SK-N-SH (cell line): ENCODE results near the gene ARCN1. TPM values are rescaled to one million over a fixed set of nuclear protein-coding genes. Genes with fewer than 3 reads are reported as not detected.

Experiments used
- CTCF ChIA-PET: fragments of 300-600, 350-600 bp; formaldehyde crosslinking; extraction: SDS; loops from one replicate; lab custom pipeline; 2021; lab: Yijun Ruan, JAX
- POLR2A ChIA-PET: fragments of 350-600 bp; sonication (Branson Sonifier 250); formaldehyde crosslinking; extraction: SDS; loops from one replicate; lab custom pipeline; 2020; ENCODE audit warnings: antibody characterized with exemption, inconsistent platforms; lab: Yijun Ruan, JAX
- DNase-seq: peaks from one replicate; pipeline ENCODE4 v3.0.0; 2012
- H2AFZ ChIP-seq: fragments of 200-600 bp; sonication (generic); 2 replicates; pipeline ENCODE4 v1.8.1; 2016; ENCODE audit warnings: antibody characterized with exemption, mild to moderate bottlenecking, low read depth
- H3F3A ChIP-seq: fragments of 200-600 bp; sonication (generic); replicated peaks from 2 replicates; pipeline ENCODE3; 2016; ENCODE audit warnings: antibody characterized with exemption, mild to moderate bottlenecking; ENCODE audit not compliant: insufficient read depth
- H3K27ac ChIP-seq, 2 experiments: fragments of 200-500 bp in 1 of 2; fragments of 200-600 bp in 1 of 2; sonication (Bioruptor generic) in 1 of 2; sonication (generic), shearing (Covaris generic) in 1 of 2; 2 replicates each; pipeline versions ENCODE4 v1.5.1 to v1.6.1; 2014 to 2016; ENCODE audit warnings: low read depth in 2 of 2, inconsistent platforms in 1 of 2, low read length in 1 of 2, mild to moderate bottlenecking in 1 of 2, mixed read lengths in 1 of 2
- H3K27me3 ChIP-seq: fragments of 200-600 bp; sonication (generic), shearing (Covaris generic); 2 replicates; pipeline ENCODE4 v1.6.1; 2016; ENCODE audit warnings: mixed run types; ENCODE audit not compliant: insufficient read depth
- H3K36me3 ChIP-seq, 2 experiments: fragments of 200-500 bp in 1 of 2; fragments of 200-600 bp in 1 of 2; sonication (Bioruptor generic) in 1 of 2; sonication (generic) in 1 of 2; replicated peaks in 1 of 2; 2 replicates each; pipeline versions ENCODE3 to v1.5.1; 2014 to 2016; ENCODE audit warnings: low read length in 1 of 2, mild to moderate bottlenecking in 1 of 2; ENCODE audit not compliant: insufficient read depth in 2 of 2, control insufficient read depth in 1 of 2
- H3K4me1 ChIP-seq, 2 experiments: fragments of 200-500 bp in 1 of 2; fragments of 200-600 bp in 1 of 2; sonication (Bioruptor generic) in 1 of 2; sonication (generic), shearing (Covaris generic) in 1 of 2; 2 replicates each; pipeline versions ENCODE4 v1.5.1 to v1.6.1; 2014 to 2016; ENCODE audit warnings: low read depth in 1 of 2, low read length in 1 of 2, mixed run types in 1 of 2; ENCODE audit not compliant: insufficient read depth in 2 of 2, control insufficient read depth in 1 of 2
- H3K4me2 ChIP-seq: fragments of 200-600 bp; sonication (generic), shearing (Covaris generic); 2 replicates; pipeline ENCODE4 v1.6.1; 2017; ENCODE audit warnings: mixed run types
- H3K4me3 ChIP-seq, 2 experiments: fragments of 200-500 bp in 1 of 2; fragments of 200-600 bp in 1 of 2; sonication (Bioruptor generic) in 1 of 2; sonication (generic), shearing (Covaris generic) in 1 of 2; 2 replicates each; pipeline versions ENCODE4 v1.5.1 to v1.8.1; 2014 to 2016; ENCODE audit warnings: low read depth in 2 of 2, inconsistent platforms in 1 of 2, low read length in 1 of 2, mild to moderate bottlenecking in 1 of 2, mixed read lengths in 1 of 2, moderate library complexity in 1 of 2
- H3K79me2 ChIP-seq: fragments of 200-600 bp; sonication (generic); 2 replicates; pipeline ENCODE4 v1.8.1; 2017; ENCODE audit warnings: mild to moderate bottlenecking; ENCODE audit not compliant: insufficient read depth
- H3K9ac ChIP-seq: fragments of 200-600 bp; sonication (generic); 2 replicates; pipeline ENCODE4 v1.6.1; 2017; ENCODE audit warnings: mixed run types
- H3K9me2 ChIP-seq: fragments of 200-600 bp; sonication (generic); 2 replicates; pipeline ENCODE4 v1.6.1; 2017; ENCODE audit warnings: mixed run types
- H3K9me3 ChIP-seq: fragments of 200-600 bp; sonication (generic); 2 replicates; pipeline ENCODE4 v1.6.1; 2017; ENCODE audit warnings: mixed run types, mild to moderate bottlenecking, moderate library complexity
- H4K20me1 ChIP-seq: fragments of 200-600 bp; sonication (generic); 2 replicates; pipeline ENCODE4 v1.6.1; 2017; ENCODE audit warnings: mild to moderate bottlenecking, mixed run types; ENCODE audit not compliant: insufficient read depth
- CHD2 ChIP-seq: fragments of 150-350 bp; IDR thresholded peaks from 2 replicates; pipeline ENCODE4 v1.6.1; 2018; ENCODE audit warnings: low read length; ENCODE audit not compliant: partially characterized antibody
- ELF1 ChIP-seq: IDR thresholded peaks from 2 replicates; pipeline ENCODE4 v1.4.0; 2012
- EP300 ChIP-seq, 2 experiments: IDR thresholded peaks; 2 replicates each; pipeline versions ENCODE4 v1.4.0 to v1.6.1; 2012; ENCODE audit warnings: borderline replicate concordance in 1 of 2, low read depth in 1 of 2, low read length in 1 of 2
- FOXM1 ChIP-seq: IDR thresholded peaks from 2 replicates; pipeline ENCODE4 v1.4.0; 2012; ENCODE audit warnings: low read depth, mild to moderate bottlenecking
- NRF1 ChIP-seq: IDR thresholded peaks from 2 replicates; pipeline ENCODE4 v1.6.1; 2012; ENCODE audit warnings: low read depth, mild to moderate bottlenecking, low read length
- RCOR1 ChIP-seq: fragments of 150-350 bp; IDR thresholded peaks from 2 replicates; pipeline ENCODE4 v1.6.1; 2017; ENCODE audit warnings: antibody characterized with exemption, low read length
- TAF1 ChIP-seq: IDR thresholded peaks from 2 replicates; pipeline ENCODE4 v1.6.1; 2012; ENCODE audit warnings: low read depth, mild to moderate bottlenecking, low read length, moderate library complexity, borderline replicate concordance
- YY1 ChIP-seq: IDR thresholded peaks from 2 replicates; pipeline ENCODE4 v1.4.0; 2012; ENCODE audit warnings: low read depth, mild to moderate bottlenecking
- WGBS: methylation state at CpG from one replicate; pipeline ENCODE4 v1.1.6; 2017; ENCODE audit warnings: low lambda C conversion rate; 5-methylcytosine and 5-hydroxymethylcytosine counted together
- polyA plus RNA-seq, 3 experiments: library from polyadenylated mRNA; depleted of rRNA; stranded (reverse); fragments of >200 nt; gene quantifications; 2 replicates each; pipeline ENCODE4 v1.2.3, GENCODE V29; 2012
- TF ChIP-seq, protein P1 (sequence below): IDR thresholded peaks from 2 replicates; pipeline ENCODE4; 2012
- TF ChIP-seq, protein P2 (sequence below): IDR thresholded peaks from 2 replicates; pipeline ENCODE4 v1.4.0; 2012; ENCODE audit warnings: low read depth, borderline replicate concordance
- TF ChIP-seq, protein P3 (sequence below): IDR thresholded peaks from 2 replicates; pipeline ENCODE4 v1.4.0; 2012; ENCODE audit warnings: low read depth
- TF ChIP-seq, protein P4 (sequence below): IDR thresholded peaks from 2 replicates; pipeline ENCODE4 v1.6.1; 2012; ENCODE audit warnings: mild to moderate bottlenecking, low read depth, low read length, moderate library complexity

Gene ARCN1
- polyA plus RNA-seq, 1 of the 3 experiments (the other 2 are of a cell fraction) = 128 TPM

DNA sequence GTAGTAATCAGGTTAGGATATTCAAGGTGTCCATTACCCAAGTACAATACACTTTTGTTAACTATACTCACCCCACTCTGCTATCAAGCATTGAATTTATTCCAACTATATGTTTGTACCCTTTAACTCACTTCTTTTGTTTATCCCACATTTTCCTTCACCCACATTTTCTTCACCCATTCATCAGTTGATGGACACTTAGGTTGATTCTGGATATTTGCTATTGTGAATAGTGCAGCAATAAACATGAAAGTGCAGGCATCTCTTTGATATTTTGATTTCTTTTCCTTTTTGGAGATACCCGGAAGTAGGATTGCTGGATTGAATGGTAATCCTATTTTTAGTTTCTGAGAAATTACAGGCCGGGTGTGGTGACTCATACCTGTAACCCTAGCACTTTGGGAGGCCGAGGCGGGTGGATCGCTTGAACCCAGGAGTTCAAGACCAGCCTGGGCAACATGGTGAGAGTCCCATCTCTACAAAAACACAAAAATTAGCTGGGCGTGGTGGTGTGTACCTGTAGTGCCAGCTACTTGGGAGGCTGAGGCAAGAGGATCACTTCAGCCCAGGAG is 34.7 kb upstream of the ARCN1 start (continued):
- no peak for TF ChIP-seq RCOR1
- no peak for TF ChIP-seq CHD2

DNA sequence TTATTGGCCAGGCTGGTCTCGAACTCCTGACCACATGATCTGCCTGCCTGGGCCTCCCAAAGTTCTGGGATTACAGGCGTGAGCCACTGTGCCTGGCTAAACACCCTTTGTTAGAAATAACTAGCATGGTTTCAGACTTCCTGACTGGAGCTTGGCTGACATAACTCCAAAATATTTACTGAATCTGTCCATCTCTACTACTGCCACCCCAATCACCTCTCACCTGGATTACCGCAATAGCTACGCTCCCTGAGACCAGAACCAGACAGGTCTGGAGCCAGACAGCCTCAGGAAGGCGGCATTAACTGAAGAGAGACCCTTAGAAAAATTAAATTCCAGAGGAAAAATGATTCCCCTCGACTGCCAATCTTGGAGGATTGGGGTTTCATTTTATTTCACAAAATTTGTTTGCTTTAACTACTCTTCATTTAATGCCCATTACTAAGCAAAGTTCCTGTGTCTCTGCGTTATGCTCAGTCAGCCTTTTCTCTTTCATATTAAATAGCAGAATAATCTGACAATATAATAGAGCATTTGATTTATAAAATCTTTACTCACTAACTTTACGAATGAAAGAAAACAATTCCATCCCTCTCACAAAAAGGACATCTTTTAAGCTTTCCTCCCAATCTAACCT is 28.1 kb upstream of the ARCN1 start:
- Histone ChIP-seq H3K27ac (no peak overlapping the region), H3K9me2 (no peaks in the 10 kb centered on the region), H4K20me1 (no peaks in the 10 kb centered on the region), H3K4me1 (no peaks in the 10 kb centered on the region), H3K36me3 (peaks cover 4 to 5% of the 10 kb centered on the region in 2 experiments)
- no peak for TF ChIP-seq YY1
- TF ChIP-seq, all 33 proteins: peak for 0
- Histone ChIP-seq H3K79me2 (no peaks in the 10 kb centered on the region), H3K9ac (no peak overlapping the region), H2AFZ (no peak overlapping the region), H3K27me3 (no peaks in the 10 kb centered on the region), H3K4me2 (no peak overlapping the region), H3K4me3 (no peak overlapping the region), H3K9me3 (no peaks in the 10 kb centered on the region), H3F3A (peaks cover 8% of the 10 kb centered on the region)
- WGBS = 91% methylated on average over 8 of the region's 8 CpGs
- no peak for DNase-seq
- POLR2A ChIA-PET = interaction anchor here (1.4 kb wide), 1 partner anchor 108 kb away, joined by 4 read pairs; the partner anchor contains the start of gene KMT2A
- CTCF ChIA-PET = interaction anchor here (1.1 kb wide), 1 partner anchor 10 kb away, joined by 3 read pairs; no protein-coding TSS in a partner anchor

DNA sequence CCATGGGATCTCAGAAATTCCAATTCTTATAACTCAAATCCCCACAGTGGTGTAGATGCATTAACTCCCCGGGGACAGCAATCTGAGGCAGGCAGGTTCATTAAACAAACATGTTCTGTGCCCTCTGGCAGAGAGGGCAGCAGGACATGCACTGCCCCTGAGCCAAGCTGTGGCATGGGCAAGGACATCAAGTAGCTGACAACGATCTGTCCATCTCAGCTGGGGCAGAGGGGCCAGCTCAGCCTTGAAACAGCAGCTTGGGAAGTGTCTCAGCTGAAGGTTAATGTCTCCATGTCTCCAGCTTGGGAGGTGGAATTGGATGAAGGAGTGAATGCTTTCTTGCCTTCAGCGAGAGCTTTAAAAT is 27.6 kb upstream of the ARCN1 start:
- WGBS = 51% methylated on average over 3 of the region's 3 CpGs
- Histone ChIP-seq H3K9me2 (no peaks in the 10 kb centered on the region), H3K4me1 (no peaks in the 10 kb centered on the region), H4K20me1 (no peaks in the 10 kb centered on the region), H3K4me2 (no peak overlapping the region), H3K9ac (no peak overlapping the region), H3K27ac (no peak overlapping the region), H3K27me3 (no peaks in the 10 kb centered on the region), H3K9me3 (no peaks in the 10 kb centered on the region), H3F3A (peaks cover 3% of the 10 kb centered on the region), H3K4me3 (no peak overlapping the region), H3K79me2 (no peaks in the 10 kb centered on the region), H2AFZ (no peak overlapping the region), H3K36me3 (peaks cover 4 to 5% of the 10 kb centered on the region in 2 experiments)
- CTCF ChIA-PET = interaction anchor here (1.1 kb wide), 1 partner anchor 9 kb away, joined by 3 read pairs; no protein-coding TSS in a partner anchor
- no peak for DNase-seq
- TF ChIP-seq, protein P1, sequence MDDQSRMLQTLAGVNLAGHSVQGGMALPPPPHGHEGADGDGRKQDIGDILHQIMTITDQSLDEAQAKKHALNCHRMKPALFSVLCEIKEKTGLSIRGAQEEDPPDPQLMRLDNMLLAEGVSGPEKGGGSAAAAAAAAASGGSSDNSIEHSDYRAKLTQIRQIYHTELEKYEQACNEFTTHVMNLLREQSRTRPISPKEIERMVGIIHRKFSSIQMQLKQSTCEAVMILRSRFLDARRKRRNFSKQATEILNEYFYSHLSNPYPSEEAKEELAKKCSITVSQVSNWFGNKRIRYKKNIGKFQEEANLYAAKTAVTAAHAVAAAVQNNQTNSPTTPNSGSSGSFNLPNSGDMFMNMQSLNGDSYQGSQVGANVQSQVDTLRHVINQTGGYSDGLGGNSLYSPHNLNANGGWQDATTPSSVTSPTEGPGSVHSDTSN = no peak
- TF ChIP-seq NRF1 (no peak), ELF1 (no peak)
- POLR2A ChIA-PET = interaction anchor here (0.6 to 1.4 kb wide), 2 partner anchors 109 to 1952 kb away, joined by 3 to 4 read pairs; partner anchors contain the start of gene KMT2A

DNA sequence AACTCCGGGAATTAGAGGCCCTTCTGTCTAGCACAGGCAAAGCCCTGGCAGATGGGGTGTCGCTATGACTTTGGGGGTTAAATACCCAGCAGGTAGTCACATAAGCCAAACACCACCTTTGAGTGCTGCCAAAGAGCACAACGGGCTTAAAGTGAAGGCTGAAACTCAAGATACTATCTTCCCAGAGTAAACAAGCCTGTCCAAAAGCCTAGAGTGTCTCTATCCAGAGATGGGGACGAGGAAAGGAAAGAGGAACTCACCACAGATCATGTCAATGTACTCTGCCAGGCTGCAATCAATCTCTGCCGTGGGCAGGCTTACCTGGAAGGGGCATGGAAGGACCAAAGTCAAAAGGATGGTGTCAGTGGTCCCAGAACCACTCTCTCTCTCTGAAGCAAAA is 26.7 kb upstream of the ARCN1 start:
- no peak for DNase-seq
- Histone ChIP-seq H3K27ac (no peak overlapping the region), H4K20me1 (no peaks in the 10 kb centered on the region), H3K4me3 (no peak overlapping the region), H3K79me2 (no peaks in the 10 kb centered on the region), H3K9me2 (no peaks in the 10 kb centered on the region), H3K36me3 (peaks cover 4 to 5% of the 10 kb centered on the region in 2 experiments), H3K9me3 (no peaks in the 10 kb centered on the region), H3F3A (peaks cover 3% of the 10 kb centered on the region), H3K4me2 (no peak overlapping the region), H3K4me1 (no peaks in the 10 kb centered on the region), H2AFZ (no peak overlapping the region), H3K27me3 (no peaks in the 10 kb centered on the region), H3K9ac (no peak overlapping the region)
- WGBS = 68% methylated on average over 5 of the region's 5 CpGs
- ChIA-PET CTCF (no interaction called here), POLR2A (interaction anchor here (1.4 kb wide), 1 partner anchor 110 kb away, joined by 4 read pairs; the partner anchor contains the start of gene KMT2A)
- no peak for TF ChIP-seq EP300 (IDR thresholded peaks at IDR 0.05; ENCODE audit: borderline replicate concordance in 1 of 2, low read depth in 1 of 2, low read length in 1 of 2)
- TF ChIP-seq, protein P2, sequence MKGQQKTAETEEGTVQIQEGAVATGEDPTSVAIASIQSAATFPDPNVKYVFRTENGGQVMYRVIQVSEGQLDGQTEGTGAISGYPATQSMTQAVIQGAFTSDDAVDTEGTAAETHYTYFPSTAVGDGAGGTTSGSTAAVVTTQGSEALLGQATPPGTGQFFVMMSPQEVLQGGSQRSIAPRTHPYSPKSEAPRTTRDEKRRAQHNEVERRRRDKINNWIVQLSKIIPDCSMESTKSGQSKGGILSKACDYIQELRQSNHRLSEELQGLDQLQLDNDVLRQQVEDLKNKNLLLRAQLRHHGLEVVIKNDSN = no peak
- TF ChIP-seq, protein P3, sequence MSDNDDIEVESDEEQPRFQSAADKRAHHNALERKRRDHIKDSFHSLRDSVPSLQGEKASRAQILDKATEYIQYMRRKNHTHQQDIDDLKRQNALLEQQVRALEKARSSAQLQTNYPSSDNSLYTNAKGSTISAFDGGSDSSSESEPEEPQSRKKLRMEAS = no peak
- TF ChIP-seq, protein P4, sequence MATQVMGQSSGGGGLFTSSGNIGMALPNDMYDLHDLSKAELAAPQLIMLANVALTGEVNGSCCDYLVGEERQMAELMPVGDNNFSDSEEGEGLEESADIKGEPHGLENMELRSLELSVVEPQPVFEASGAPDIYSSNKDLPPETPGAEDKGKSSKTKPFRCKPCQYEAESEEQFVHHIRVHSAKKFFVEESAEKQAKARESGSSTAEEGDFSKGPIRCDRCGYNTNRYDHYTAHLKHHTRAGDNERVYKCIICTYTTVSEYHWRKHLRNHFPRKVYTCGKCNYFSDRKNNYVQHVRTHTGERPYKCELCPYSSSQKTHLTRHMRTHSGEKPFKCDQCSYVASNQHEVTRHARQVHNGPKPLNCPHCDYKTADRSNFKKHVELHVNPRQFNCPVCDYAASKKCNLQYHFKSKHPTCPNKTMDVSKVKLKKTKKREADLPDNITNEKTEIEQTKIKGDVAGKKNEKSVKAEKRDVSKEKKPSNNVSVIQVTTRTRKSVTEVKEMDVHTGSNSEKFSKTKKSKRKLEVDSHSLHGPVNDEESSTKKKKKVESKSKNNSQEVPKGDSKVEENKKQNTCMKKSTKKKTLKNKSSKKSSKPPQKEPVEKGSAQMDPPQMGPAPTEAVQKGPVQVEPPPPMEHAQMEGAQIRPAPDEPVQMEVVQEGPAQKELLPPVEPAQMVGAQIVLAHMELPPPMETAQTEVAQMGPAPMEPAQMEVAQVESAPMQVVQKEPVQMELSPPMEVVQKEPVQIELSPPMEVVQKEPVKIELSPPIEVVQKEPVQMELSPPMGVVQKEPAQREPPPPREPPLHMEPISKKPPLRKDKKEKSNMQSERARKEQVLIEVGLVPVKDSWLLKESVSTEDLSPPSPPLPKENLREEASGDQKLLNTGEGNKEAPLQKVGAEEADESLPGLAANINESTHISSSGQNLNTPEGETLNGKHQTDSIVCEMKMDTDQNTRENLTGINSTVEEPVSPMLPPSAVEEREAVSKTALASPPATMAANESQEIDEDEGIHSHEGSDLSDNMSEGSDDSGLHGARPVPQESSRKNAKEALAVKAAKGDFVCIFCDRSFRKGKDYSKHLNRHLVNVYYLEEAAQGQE = no peak
- no peak for TF ChIP-seq RCOR1
- no peak for TF ChIP-seq FOXM1
- TF ChIP-seq TAF1 = no peak
- no peak for TF ChIP-seq NRF1
